Pericardium fibroblast (primary cell): Measurements from ENCODE around the gene PGM2L1. TPM values are rescaled to one million over a fixed set of nuclear protein-coding genes. Genes with fewer than 3 reads are reported as not detected.

Source experiments
- total RNA-seq: library from RNA; depleted of rRNA; stranded (reverse); fragments of >200 nt; gene quantifications from 2 replicates; pipeline ENCODE4 v1.2.3, GENCODE V29; 2015

Gene PGM2L1
- 1.1 and 3.0 TPM in 2 replicates for total RNA-seq

DNA sequence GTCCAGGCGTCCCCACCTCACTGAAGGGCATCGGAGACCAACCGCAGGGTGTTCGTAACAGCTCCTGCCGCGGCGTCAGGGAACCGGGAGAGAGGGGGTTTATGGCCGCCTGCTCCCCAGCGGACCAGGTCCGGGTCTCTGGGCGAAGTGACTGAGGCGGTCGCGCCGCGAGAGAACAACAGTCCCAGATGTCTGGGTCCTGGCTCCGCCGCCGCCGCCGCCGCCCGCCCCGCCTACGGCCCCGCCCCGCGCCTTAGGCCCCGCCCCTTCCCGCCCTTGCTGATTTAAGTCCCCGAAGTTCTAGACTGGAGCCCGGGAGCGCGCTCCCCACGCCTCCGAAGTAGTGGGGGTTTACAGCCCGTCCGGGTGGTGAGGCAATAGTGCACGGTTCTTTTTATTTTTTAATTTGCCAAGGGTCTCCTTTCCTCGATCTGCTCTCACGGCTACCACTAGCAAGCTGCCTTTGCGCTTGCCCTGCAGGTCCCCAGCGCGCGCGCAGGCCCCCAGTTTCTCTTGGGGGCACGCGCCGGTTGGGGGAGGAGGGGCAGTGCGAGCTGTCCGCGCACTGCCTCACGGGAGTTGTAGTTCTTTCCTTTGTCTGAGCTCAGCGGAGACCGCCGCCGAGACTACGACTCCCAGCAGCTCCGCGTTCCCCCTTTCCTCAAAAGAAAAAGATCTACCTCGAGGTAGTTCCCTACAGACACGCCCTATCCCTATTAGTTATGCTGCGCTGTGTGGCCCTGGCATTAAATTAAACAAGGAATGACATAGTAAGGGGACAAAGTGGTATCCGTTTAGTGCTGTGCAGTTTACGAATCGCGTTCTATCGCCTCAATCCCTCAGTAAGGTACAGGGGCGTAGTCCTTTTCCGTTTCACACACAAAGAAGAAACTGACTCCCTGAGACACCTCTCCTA lies at the start of gene PGM2L1:
Gene PGM2L1, minus strand, starts transcription at position 190 of the 916 bp plus-strand sequence. CDS start 272 bp downstream, outside the sequence.

DNA sequence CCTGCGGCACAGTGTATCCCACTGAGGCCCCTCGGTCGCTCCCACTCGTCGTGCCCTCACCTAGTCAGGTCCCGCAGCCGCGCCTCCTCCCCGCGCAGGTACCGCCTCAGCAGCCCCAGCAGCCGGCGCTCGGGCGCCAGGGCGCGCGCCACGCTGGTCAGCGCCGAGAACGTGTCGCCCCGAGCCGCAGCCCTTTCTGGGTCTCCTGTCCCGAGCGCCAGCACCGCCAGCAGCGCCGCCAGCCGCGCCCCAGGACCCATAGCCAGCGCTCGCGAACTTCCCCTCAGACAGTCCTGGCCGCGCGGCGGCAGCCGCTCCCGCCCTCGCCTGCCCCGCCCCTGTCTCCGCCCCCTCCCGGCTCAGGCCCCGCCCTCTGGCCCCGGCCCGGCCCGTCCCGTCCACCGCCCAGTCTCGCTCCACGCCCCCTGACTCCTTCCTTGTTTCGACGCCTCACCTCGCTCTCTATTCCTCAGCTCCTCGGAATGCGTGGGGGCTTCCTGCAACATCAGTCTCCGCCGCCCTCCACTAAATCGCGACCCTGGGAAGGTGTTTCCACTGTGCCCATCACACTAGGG lies 86.8 kb downstream of the PGM2L1 start, which contains the start of gene P4HA3:
Gene P4HA3, minus strand, starts transcription at position 289 of the 575 bp plus-strand sequence. Its CDS starts 29 bp downstream, at position 260.

Other genes with a start within 250 kb of the PGM2L1 start
- 11.4 and 16.3 TPM in 2 replicates for gene C2CD3, start 227.4 kb downstream of the PGM2L1 start, total RNA-seq
- gene PPME1, start 227.1 kb downstream of the PGM2L1 start, total RNA-seq = 22.5 and 39.2 TPM in 2 replicates
- gene P4HA3, start 86.8 kb downstream of the PGM2L1 start, total RNA-seq = 5.8 and 9.0 TPM in 2 replicates
- gene KCNE3, start 69.1 kb upstream of the PGM2L1 start, total RNA-seq = 7.5 and 8.5 TPM in 2 replicates
- 0.68 and 7.5 TPM in 2 replicates for gene LIPT2, start 95.3 kb upstream of the PGM2L1 start, total RNA-seq
- 5.6 and 11.0 TPM in 2 replicates for gene POLD3, start 194.1 kb upstream of the PGM2L1 start, total RNA-seq